Body of pancreas (tissue), 4 donors: ENCODE data around the gene PI16.

Source experiments
- POLR2A ChIP-seq, 3 donors: fragments of 450-650 bp; IDR thresholded peaks; one replicate each; pipeline ENCODE4 v1.6.1; 2016; ENCODE audit warnings: antibody characterized with exemption in 3 of 3, mild to moderate bottlenecking in 2 of 3
- TF ChIP-seq, protein P1 (sequence below), 7 experiments: fragments of 450-650 bp in 4 of 7; fragments of 200-600 bp in 3 of 7; sonication (generic) in 3 of 7; IDR thresholded peaks; one replicate each; pipeline ENCODE4 v1.5.1; 2016 to 2019; ENCODE audit warnings: antibody characterized with exemption in 7 of 7

DNA sequence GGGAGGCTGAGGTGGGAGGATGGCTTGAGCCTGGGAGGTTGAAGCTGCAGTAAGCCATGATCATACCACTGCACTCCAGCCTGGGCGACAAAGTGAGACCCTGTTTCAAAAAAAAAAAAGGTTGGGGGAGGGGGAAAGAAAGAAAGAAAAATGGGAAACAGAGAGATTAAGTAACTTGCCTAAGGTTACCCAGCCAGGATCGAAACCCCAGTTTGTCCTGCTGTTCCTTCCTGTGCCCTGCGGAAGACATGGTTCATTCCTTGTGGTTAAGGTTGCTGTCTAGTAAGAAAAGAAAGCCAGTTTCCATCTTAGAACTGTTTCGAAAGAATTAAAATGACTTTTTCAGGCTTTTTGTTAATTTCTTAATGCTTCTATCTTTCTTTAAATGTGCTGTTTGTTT is 38.9 kb upstream of the PI16 start:
- TF ChIP-seq POLR2A (IDR thresholded peaks at IDR 0.05) = no peak
- TF ChIP-seq, protein P1, sequence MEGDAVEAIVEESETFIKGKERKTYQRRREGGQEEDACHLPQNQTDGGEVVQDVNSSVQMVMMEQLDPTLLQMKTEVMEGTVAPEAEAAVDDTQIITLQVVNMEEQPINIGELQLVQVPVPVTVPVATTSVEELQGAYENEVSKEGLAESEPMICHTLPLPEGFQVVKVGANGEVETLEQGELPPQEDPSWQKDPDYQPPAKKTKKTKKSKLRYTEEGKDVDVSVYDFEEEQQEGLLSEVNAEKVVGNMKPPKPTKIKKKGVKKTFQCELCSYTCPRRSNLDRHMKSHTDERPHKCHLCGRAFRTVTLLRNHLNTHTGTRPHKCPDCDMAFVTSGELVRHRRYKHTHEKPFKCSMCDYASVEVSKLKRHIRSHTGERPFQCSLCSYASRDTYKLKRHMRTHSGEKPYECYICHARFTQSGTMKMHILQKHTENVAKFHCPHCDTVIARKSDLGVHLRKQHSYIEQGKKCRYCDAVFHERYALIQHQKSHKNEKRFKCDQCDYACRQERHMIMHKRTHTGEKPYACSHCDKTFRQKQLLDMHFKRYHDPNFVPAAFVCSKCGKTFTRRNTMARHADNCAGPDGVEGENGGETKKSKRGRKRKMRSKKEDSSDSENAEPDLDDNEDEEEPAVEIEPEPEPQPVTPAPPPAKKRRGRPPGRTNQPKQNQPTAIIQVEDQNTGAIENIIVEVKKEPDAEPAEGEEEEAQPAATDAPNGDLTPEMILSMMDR (IDR thresholded peaks at IDR 0.05) = no peak
